ENCODE results near the gene BMPER. TPM values are rescaled to one million over a fixed set of nuclear protein-coding genes. Genes with fewer than 3 reads are reported as not detected.

The BMPER gene
- total RNA-seq, 1 donor from 2014 or later, result 7.4 TPM

DNA sequence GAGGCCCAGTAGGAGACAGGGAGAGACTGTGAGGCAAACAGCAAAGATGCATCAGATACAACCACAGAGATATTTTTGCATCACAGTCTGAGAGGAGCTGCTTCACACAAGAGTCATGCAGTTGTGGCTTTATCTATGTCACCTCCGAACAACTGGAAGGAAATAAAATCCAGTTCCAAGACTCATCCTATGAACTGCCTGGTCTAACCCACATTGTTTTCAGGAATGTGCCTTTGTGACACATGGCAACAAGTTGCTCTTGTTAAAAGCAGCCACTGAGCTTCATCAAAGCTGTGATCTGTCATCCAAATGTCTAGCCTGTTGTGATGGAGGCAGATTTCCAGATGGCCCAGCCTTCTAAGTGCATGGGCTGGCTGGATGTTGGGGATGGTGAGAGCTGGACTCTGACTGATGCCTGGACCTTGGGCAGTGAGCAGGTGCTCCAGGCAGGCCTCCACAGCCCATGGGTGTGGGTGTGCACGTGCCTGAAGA, 255.0 kb downstream of the BMPER start:
- DNase-seq (no peak), ATAC-seq (no peak)
- H3K4me1 ChIP-seq, result no peaks in the 10 kb centered on the region
- no peaks in the 10 kb centered on the region for H3K27me3 ChIP-seq (ENCODE audit: low read depth)
- no peaks in the 10 kb centered on the region for H3K36me3 ChIP-seq
- intact Hi-C loops (cut with DNase I), result no loop called here
- no peak overlapping the region for H3K4me3 ChIP-seq
- H3K9me3 ChIP-seq, result no peaks in the 10 kb centered on the region
- no peak overlapping the region for H3K27ac ChIP-seq
- no peak for TF ChIP-seq CTCF (IDR thresholded peaks at IDR 0.05)

DNA sequence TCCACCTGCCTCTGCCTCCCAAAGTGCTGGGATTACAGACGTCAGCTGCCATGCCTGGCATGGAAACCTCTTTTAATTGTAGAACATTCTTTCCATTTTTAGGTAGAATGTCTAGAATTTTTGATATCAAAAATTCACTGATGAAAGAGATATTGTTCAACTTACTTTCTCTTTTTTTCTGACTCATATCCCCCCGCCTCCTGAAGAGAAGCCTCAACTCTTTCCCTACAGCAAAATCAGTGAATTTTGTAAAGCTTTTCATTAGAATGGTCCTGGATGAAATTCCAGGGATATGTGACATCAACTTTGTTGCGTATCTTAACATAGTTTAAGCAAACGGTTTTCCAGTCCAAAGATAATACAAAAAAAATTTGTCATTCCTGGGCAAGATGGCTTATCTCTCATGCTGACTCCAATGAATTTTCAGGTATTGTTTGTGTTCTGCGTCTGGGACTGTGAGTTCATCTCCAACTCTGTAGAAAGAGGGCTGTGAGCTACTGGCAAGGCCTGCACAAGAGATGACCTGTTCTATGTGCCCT, 256.8 kb downstream of the BMPER start:
- Histone ChIP-seq H3K4me1 (no peaks in the 10 kb centered on the region), H3K36me3 (no peaks in the 10 kb centered on the region), H3K9me3 (no peaks in the 10 kb centered on the region), H3K27ac (no peak overlapping the region), H3K27me3 (ENCODE audit: low read depth) (no peaks in the 10 kb centered on the region), H3K4me3 (no peak overlapping the region)
- DNase-seq, result no peak
- no peak for ATAC-seq
- TF ChIP-seq CTCF (IDR thresholded peaks at IDR 0.05), result no peak
- intact Hi-C loops (cut with DNase I), result no loop called here

- intact Hi-C loops (cut with DNase I), result no loop called here
- Histone ChIP-seq H3K36me3 (no peaks in the 10 kb centered on the region), H3K9me3 (no peaks in the 10 kb centered on the region), H3K4me1 (no peaks in the 10 kb centered on the region), H3K27me3 (ENCODE audit: low read depth) (no peaks in the 10 kb centered on the region), H3K4me3 (no peak overlapping the region), H3K27ac (no peak overlapping the region)
- no peak for TF ChIP-seq CTCF (IDR thresholded peaks at IDR 0.05)
- no peak for DNase-seq
- ATAC-seq, result no peak
These were observed 257.3 kb downstream of the BMPER start for GRCh38 chr7:34162677-34163076.

- Histone ChIP-seq H3K36me3 (no peaks in the 10 kb centered on the region), H3K4me1 (no peaks in the 10 kb centered on the region), H3K27ac (no peak overlapping the region), H3K4me3 (no peak overlapping the region), H3K9me3 (no peaks in the 10 kb centered on the region), H3K27me3 (ENCODE audit: low read depth) (no peaks in the 10 kb centered on the region)
- intact Hi-C loops (cut with DNase I), result no loop called here
- ATAC-seq (no peak), DNase-seq (no peak)
- no peak for TF ChIP-seq CTCF (IDR thresholded peaks at IDR 0.05)
These were observed 258.6 kb downstream of the BMPER start for GRCh38 chr7:34163956-34164355.

DNA sequence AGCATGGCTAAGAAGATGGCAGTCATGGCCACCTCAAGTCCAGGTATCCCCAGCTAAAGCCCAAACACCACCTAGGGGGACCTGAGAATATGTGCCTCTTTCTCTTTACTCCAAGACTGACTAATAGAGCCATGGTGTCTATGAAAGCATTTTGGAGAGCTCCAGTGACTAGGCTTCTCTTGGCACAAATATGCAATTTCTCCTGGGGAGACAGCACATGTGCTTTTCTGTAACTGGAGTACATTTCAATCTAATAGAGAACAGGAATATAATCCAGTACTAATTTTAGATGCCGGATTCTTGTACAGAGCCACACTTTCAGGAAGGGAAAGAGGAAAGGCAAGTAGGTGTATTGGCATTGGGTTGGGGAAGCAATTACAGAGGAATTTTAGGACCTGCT, 260.1 kb downstream of the BMPER start:
- Histone ChIP-seq H3K4me3 (no peak overlapping the region), H3K4me1 (no peaks in the 10 kb centered on the region), H3K27ac (no peak overlapping the region), H3K9me3 (no peaks in the 10 kb centered on the region), H3K27me3 (ENCODE audit: low read depth) (no peaks in the 10 kb centered on the region), H3K36me3 (no peaks in the 10 kb centered on the region)
- no peak for ATAC-seq
- no peak for TF ChIP-seq CTCF (IDR thresholded peaks at IDR 0.05)
- no peak for DNase-seq
- intact Hi-C loops (cut with DNase I), result no loop called here

Data from lower lobe of right lung (tissue), 2 donors.